Chondrocyte (in vitro differentiated cells): Measurements from ENCODE around the gene SLC22A31. TPM values are rescaled to one million over a fixed set of nuclear protein-coding genes. Genes with fewer than 3 reads are reported as not detected.

Source experiments
- DNase-seq: peaks from one replicate; pipeline ENCODE4 v3.0.0; 2021; ENCODE audit warnings: mixed read lengths, low spot score
- H3K27ac Mint-ChIP-seq: one replicate; pipeline ENCODE4 v1.8.0; 2021; ENCODE audit warnings: mild to moderate bottlenecking, moderate library complexity, mixed read lengths; ENCODE audit not compliant: unreplicated experiment
- H3K27me3 Mint-ChIP-seq: 2 replicates; pipeline ENCODE4 v1.8.0; 2021; ENCODE audit warnings: low read depth, mixed read lengths
- H3K36me3 Mint-ChIP-seq: 2 replicates; pipeline ENCODE4 v1.8.0; 2021; ENCODE audit warnings: low read depth, mixed read lengths
- H3K4me1 Mint-ChIP-seq: 2 replicates; pipeline ENCODE4 v1.8.0; 2021; ENCODE audit warnings: low read depth, mild to moderate bottlenecking, mixed read lengths
- H3K4me3 Mint-ChIP-seq: one replicate; pipeline ENCODE4 v1.8.0; 2021; ENCODE audit warnings: mild to moderate bottlenecking, moderate library complexity, mixed read lengths; ENCODE audit not compliant: unreplicated experiment
- H3K9me3 Mint-ChIP-seq: 2 replicates; pipeline ENCODE4 v1.8.0; 2021; ENCODE audit warnings: low read depth, mixed read lengths
- total RNA-seq: library from RNA; stranded (reverse); gene quantifications from 3 replicates; pipeline ENCODE4 v1.2.1, GENCODE V29; 2021
- TF ChIP-seq, protein P1 (sequence below): fragments of 200-600 bp; sonication (generic); IDR thresholded peaks from 2 replicates; pipeline ENCODE4 v1.5.0; 2021; ENCODE audit warnings: antibody characterized with exemption, mild to moderate bottlenecking, moderate library complexity

The SLC22A31 gene
- total RNA-seq, 1 donor from 2014 or later = 0.40 TPM

- peak; percentile 67 for DNase-seq
Observed at GRCh38 chr16:89210904-89211515, 10.7 kb upstream of the SLC22A31 start.

GRCh38 chr16:89210165-89210903 is 10.0 kb upstream of the SLC22A31 start:
- H3K36me3 Mint-ChIP-seq = no peaks in the 10 kb centered on the region
- TF ChIP-seq, protein P1, sequence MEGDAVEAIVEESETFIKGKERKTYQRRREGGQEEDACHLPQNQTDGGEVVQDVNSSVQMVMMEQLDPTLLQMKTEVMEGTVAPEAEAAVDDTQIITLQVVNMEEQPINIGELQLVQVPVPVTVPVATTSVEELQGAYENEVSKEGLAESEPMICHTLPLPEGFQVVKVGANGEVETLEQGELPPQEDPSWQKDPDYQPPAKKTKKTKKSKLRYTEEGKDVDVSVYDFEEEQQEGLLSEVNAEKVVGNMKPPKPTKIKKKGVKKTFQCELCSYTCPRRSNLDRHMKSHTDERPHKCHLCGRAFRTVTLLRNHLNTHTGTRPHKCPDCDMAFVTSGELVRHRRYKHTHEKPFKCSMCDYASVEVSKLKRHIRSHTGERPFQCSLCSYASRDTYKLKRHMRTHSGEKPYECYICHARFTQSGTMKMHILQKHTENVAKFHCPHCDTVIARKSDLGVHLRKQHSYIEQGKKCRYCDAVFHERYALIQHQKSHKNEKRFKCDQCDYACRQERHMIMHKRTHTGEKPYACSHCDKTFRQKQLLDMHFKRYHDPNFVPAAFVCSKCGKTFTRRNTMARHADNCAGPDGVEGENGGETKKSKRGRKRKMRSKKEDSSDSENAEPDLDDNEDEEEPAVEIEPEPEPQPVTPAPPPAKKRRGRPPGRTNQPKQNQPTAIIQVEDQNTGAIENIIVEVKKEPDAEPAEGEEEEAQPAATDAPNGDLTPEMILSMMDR = no peak

More at GRCh38 chr16:89210904-89211515, 10.7 kb upstream of the SLC22A31 start:
- Mint-ChIP-seq H3K27ac (no peak overlapping the region), H3K4me3 (no peak overlapping the region), H3K36me3 (no peaks in the 10 kb centered on the region), H3K9me3 (no peaks in the 10 kb centered on the region), H3K4me1 (no peaks in the 10 kb centered on the region), H3K27me3 (peaks cover 16% of the 10 kb centered on the region)
- TF ChIP-seq, protein P1 = no peak

GRCh38 chr16:89209522-89210044 is 9.2 kb upstream of the SLC22A31 start:
- H3K36me3 Mint-ChIP-seq = no peaks in the 10 kb centered on the region
- H3K9me3 Mint-ChIP-seq = no peaks in the 10 kb centered on the region
- H3K27ac Mint-ChIP-seq = no peak overlapping the region
- TF ChIP-seq, protein P1 = no peak
- H3K27me3 Mint-ChIP-seq = peaks cover 22% of the 10 kb centered on the region
- H3K4me3 Mint-ChIP-seq = no peak overlapping the region
- no peaks in the 10 kb centered on the region for H3K4me1 Mint-ChIP-seq
- DNase-seq = peak; percentile 47

More at GRCh38 chr16:89210165-89210903, 10.0 kb upstream of the SLC22A31 start:
- H3K4me1 Mint-ChIP-seq = no peaks in the 10 kb centered on the region
- H3K27ac Mint-ChIP-seq = no peak overlapping the region
- no peak for DNase-seq
- no peaks in the 10 kb centered on the region for H3K9me3 Mint-ChIP-seq
- H3K4me3 Mint-ChIP-seq = no peak overlapping the region
- peaks cover 16% of the 10 kb centered on the region for H3K27me3 Mint-ChIP-seq

DNA sequence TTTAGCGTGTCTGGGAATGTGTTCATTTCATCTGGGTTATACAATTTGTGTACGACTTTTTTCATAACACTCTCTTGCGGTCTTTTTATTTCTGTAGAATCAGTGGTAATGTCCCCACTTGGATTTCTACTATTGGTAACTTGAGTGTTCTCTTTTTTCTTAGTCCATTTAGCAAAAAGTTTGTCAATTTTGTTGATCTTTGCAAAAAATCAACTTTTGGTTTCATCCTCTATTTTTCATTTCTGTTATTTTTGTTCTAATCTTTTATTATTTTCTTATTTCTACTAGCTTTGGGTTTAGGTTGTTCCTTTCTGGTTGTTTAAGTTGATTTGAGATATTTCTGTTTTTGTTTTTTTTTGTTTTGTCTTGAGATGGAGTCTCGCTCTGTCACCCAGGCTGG is 7.7 kb upstream of the SLC22A31 start:
- TF ChIP-seq, protein P1 = no peak
- Mint-ChIP-seq H3K27me3 (peaks cover 30% of the 10 kb centered on the region), H3K4me1 (no peaks in the 10 kb centered on the region), H3K4me3 (no peak overlapping the region), H3K9me3 (peaks cover 5% of the 10 kb centered on the region), H3K36me3 (peaks cover 2% of the 10 kb centered on the region), H3K27ac (no peak overlapping the region)
- no peak for DNase-seq

DNA sequence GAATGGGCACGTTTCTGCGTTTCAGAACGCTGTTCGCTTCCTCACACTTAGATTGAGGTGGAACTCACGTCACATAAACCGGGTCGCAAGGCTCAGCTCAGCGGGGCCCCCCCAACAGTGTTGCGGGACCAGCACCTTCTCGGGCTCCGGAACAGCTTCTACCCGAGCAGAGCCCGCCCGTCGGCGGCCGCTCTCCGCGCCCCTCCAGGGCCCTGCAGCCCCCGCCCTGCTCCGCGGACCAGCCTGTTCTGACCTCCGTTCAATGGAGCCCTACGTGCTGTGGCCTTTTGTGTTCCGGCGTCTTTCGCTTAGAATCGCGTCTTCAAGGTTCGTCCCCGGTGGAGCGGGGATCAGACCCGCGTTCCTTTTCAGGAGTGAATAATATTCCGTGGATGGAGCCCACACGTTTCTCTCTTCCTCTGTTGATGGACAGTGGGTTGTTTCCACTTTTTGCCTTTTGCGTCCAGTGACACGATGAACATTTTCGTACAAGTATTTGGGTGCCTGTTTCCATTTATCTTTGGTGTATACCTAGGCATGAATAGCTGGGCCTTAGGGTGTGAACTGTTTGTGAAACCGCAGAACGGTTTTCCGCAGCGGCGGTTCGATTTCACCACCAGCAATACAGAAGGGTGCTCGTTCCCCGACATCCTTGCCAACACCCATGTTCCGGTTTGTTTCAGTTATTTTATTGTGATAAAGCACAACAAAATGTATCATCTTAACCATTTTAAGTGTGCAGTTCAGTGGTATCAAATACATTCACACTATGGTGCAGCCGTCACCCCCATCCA is 2.3 kb upstream of the SLC22A31 start:
- Mint-ChIP-seq H3K36me3 (peaks cover 3% of the 10 kb centered on the region), H3K4me3 (peak overlapping the region; percentile 48), H3K9me3 (peaks cover 9% of the 10 kb centered on the region), H3K27me3 (peaks cover 33% of the 10 kb centered on the region), H3K4me1 (peaks cover 7% of the 10 kb centered on the region), H3K27ac (no peak overlapping the region)
- DNase-seq = peak; percentile 79
- TF ChIP-seq, protein P1 = no peak
